NOMO-1 treated with dmso at 0.1 percent for 144 hours (cell line): ENCODE measurements around the gene TTC1.
A peak's percentile ranks its signal among the peaks of the same experiment; 100 is the strongest.

Experiments
- DNase-seq: peaks from one replicate; lab custom pipeline; 2025; ENCODE audit not compliant: unreplicated experiment; lab: John Stamatoyannopoulos, UW

The TTC1 gene

DNA sequence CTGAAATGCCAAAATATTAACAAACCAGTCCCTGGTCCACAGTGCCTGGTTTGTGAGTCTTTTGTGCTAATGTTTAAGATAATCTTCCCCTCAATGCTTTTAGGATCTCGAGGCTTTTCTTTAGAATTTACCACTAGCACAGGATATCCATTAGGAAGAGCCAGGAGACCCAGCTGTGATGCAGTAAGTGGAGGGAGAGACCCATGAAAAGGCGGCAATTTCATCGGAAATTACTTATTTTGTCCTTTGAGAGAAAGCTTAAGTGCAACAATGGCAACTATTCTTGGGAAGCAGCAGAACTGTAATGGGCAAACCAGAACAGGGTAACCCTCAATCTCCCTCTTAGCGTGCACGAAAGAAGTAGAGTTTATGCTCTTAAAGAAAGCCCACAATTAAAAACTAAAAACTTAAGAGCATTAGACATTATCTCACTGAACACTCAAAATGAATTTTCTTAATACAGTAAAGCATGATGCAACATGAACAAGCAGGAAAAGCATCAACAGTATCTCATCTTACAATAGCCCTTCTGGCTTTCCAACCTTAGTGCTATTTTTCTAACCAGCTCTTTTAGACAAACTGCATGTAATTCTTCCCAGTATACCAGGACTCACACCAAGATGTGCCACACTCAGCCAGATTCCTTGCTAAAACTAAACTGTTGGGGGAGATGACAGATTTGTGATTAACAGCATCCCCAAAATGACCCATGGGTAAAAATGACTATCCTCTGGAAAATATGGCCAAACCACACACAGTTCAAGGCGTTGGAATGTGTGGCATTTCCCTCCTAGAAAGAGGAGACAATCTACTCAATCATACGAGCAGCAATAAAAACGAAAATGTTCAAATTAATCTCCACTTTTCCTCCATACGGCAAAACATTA is 73.9 kb downstream of the TTC1 start:
- DNase-seq = no peak

DNA sequence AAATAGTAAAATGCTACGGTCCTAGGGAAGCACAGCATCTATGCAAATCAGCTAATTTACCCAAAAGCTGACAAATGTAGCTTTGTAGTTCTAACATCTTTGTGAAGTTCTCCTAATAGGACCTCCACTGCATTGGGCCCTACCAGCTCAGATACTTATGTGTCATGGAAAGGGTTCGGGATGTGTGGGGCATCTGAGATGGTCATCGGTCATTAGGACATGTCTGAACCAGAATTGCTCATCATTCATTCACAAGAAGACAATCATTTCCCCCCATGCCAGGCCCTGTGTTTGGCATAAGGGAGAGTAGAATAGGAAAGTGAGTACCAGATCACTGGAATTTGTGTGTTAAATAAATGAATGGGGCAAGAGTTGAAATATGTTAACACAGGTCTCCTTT is 74.6 kb downstream of the TTC1 start:
- DNase-seq = no peak

DNA sequence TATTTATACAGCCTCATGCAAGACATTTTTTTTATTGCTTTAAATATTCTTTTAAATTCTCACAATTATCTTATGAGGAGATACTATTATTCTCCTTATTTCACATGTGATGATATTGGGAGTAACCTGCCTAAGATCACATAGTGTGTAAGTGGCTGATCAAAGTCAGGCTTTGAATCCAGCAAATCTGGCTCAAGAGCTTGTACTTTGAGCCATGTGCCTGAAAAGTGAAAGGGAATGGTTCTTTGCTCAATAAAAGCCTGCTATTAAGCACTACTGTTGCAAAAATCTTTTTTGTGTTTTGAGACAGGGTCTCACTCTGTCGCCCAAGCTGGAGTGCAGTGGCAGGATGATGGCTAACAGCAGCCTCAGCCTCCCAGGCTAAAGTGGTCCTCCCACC is 75.2 kb downstream of the TTC1 start:
- DNase-seq = no peak

DNA sequence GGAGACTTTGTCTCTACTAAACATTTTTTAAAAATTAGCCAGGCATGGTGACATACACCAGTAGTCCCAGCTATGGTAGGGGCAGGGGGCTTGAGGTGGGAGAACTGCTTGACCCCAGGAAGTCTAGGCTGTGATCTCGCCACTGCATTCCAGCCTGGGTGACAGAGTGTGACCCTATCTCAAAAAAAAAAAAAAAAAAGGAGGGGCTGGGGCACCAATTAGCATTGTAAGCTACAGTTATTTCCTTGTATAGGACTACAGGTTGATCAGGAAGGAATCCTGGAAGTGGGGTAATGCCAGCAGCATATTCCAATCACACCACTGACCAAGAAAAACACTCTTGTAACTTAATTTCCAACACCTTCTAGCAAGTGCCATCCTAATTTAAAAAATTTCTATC is 78.3 kb downstream of the TTC1 start:
- DNase-seq = no peak

DNA sequence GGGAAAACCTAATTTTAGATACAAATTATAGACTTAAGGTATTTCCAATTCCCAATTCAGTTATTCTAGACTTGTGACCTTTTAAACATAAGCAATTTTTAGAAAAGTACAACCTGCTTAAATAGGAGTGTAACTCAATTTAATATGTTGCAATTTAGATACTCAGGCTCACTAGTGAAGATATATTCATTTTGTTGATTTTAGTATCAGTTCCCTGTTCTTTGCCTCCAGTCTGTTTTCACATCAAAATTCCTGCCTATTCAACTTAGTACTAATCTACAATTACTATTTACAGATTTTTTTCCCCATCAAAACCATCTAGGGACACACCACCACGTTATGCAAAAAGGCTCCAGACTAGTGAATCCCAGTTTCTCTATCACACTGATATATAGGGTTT is 79.9 kb downstream of the TTC1 start:
- DNase-seq = no peak

DNA sequence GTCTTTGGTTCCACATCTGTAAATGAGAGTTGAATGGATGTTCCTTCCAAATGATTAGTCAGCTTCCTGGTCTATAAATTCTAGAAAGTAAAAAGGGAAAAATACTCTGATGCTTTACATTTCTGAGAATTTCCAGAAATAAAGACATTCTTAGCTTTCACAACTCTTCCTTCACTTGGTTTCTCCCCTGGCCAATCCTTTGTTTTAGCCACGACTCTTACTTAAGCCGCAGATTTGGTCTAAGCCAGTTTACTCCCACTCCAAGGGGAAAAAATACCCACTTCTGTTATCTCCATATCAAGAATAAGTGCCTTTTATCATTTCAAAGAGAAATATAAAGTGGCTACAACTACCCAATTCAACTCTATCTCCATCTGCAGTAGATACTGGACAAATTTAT is 80.6 kb downstream of the TTC1 start:
- DNase-seq = no peak

DNA sequence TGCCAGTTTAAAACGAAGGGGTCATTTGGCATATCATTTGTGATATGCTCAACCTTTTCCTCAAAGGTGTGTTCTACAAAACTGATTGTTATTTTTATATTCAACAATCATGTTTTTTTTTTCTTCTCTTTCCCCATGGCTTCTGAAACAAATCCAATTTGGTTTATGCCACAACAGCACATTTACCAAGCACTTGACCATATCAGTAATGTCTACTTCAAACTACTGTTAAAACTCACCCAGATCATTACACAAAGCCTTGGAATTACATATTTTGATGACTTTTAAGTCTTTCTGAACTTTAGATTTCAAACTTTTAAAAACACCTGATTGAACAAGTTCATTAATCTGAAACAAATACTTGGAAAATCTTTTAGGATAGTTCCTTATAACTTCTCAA is 81.1 kb downstream of the TTC1 start:
- no peak for DNase-seq

DNA sequence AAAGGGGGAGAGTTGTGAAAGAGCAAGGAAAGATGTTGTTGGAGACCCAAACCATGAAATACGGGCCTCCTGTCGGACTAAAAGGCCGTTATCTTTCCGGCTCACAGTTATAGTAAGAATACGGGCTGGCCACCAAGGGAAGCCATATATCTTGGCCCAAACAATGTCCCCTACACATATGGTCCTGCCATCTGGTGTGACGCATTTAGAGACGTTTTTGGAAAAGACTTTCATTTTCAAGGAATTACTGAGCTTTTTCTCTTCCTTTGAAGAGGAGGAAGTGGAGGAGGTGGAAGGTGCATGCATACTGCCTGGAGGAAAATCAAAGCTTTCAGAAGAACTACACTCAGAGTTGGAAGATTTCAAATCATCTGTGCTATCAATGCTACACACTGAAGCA is 83.6 kb downstream of the TTC1 start:
- no peak for DNase-seq

DNA sequence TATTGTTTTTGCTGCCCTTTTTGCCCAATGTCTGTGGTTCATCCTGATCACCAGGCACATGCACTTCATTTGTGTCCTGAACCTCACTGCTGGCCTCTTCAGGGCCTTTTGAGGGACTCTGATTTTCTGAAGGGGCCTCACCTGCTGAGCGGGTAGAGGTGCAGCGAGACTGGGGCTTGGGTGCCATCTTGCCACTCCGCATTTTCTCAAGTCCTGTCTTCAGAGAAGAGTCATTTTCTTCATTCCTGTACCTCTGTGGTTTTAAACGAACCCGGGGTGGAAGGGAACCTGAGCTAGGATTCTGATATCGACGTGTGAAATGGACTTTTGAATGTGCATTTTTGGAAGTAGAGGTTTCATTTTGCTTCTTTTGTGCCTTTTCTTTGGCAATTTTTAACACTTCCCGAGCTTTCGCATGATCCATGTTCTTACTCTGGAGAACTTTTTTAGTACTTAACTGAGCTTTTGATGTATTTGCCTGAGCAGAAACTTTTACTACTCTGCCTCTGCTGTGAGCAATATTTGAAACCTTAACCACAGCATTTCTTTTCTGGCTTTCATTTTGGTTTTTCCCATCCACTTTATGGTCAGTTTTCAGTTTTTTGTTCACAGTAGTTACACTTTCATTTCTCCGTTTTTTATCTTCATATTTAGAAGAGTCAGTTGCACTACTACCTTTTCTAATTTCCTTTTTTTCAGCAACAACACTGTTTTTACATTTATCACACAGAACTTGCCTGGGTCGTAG is 84.2 kb downstream of the TTC1 start:
- DNase-seq = no peak

DNA sequence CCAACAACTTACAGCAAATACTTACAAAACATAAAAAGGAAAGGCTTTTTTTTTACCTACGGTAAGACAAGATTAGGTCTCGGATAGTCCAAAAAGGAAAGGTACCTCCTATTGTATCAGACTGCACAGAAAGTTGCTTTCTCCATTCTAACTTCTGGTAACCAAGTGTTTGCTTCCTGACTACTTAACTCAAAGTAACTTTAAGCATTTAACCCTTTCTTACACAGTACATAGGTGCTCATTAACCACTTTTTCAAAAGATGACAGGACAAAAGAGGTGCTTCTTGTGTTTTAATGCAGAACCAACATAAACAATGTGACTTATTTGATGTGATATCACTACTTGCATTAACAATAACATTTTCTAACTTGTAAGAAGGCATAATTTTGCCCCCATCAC is 87.2 kb downstream of the TTC1 start:
- no peak for DNase-seq

DNA sequence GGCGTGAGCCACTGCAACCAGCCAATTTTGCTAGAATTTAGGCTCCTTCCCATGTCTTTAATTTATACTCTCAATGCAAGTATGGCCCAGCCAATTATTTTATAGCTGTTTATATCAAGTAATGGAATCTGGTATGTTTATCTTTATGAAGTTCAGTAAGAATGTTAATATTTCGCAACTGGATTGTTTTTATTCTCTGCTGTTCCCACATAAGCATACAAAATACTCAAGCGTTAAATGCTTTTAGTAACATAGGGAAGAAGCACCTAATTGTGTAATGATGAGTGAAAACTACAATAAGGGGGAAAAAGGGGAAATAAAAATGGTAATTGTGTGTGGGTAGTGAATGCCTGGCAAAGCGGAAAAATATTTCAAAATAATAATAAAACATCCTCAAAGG is 89.1 kb downstream of the TTC1 start:
- peak; percentile 64 for DNase-seq

DNA sequence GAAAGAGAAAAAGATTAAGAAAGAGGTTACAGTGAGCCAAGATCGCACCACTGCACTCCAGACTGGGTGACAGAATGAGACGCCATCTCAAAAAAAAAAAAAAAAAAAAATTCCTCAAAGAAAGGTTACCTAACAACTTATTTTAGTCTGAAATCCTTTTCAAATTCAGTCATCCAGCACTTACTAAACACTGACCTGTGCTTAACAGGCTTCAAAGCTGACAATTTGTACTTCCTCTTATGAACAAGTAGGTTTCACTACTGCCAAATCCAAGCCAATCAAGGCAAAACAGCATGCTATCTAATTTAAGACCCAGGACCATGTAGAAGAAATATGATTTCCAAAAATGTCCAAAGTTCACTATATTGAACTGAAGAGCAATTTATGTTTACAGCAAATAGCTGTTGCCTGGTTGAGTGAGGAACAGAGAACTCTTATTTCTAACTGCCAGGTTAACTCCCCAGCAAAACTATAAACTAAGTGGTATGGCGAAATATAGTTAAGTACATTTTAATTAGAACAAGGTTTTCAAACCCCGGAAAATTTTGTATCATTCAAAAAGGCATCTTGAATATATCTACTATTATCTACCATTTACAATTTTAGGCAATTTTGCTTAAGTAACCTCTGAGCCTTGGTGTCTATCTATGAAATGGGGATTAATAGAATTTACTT is 96.9 kb downstream of the TTC1 start:
- peak; percentile 68 for DNase-seq

DNA sequence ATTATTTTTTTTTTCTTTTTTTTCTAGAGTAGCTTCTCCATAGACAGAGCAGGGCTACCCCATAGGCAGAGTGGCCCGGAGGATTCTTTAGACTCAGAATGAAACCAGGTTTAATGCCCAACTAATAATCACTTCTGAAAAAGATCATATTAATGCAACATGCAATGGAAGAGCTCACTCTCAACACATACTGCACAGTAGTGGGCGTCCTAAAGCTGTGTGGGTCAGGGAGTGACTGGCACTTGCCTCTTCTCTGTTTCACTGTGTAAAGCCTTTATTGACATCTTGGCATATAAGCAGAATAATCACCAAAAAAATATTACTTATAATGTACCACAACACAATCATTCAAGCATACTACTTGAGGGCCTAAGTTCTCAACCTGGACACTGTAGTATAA is 99.2 kb downstream of the TTC1 start:
- DNase-seq = no peak
